GM12872 (cell line): ENCODE results near the gene SCD.

Experiments used
- TF ChIP-seq, protein P1 (sequence below): IDR thresholded peaks from 3 replicates; pipeline ENCODE4 v1.5.1; 2011; ENCODE audit warnings: low read depth, mild to moderate bottlenecking, low read length, moderate library complexity; ENCODE audit not compliant: insufficient read depth

Gene SCD

DNA sequence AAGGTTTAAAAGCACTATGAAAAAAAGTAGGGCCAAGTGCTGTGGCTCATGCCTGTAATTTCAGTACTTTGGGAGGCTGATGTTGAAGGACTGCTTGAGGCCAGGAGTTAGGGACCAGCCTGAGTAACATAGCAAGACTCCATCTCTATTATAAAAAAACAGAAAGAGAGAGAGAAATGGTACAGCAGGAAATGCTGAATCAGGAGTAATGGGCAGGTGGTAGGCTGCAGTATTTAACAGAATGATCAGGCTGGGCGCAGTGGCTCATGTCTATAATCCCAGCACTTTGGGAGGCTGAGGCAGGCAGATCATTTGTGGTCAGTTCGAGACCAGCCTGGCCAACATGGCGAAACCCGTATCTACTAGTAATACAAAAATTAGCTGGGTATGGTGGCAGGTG, 49.6 kb downstream of the SCD start:
- TF ChIP-seq, protein P1, sequence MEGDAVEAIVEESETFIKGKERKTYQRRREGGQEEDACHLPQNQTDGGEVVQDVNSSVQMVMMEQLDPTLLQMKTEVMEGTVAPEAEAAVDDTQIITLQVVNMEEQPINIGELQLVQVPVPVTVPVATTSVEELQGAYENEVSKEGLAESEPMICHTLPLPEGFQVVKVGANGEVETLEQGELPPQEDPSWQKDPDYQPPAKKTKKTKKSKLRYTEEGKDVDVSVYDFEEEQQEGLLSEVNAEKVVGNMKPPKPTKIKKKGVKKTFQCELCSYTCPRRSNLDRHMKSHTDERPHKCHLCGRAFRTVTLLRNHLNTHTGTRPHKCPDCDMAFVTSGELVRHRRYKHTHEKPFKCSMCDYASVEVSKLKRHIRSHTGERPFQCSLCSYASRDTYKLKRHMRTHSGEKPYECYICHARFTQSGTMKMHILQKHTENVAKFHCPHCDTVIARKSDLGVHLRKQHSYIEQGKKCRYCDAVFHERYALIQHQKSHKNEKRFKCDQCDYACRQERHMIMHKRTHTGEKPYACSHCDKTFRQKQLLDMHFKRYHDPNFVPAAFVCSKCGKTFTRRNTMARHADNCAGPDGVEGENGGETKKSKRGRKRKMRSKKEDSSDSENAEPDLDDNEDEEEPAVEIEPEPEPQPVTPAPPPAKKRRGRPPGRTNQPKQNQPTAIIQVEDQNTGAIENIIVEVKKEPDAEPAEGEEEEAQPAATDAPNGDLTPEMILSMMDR: no peak

DNA sequence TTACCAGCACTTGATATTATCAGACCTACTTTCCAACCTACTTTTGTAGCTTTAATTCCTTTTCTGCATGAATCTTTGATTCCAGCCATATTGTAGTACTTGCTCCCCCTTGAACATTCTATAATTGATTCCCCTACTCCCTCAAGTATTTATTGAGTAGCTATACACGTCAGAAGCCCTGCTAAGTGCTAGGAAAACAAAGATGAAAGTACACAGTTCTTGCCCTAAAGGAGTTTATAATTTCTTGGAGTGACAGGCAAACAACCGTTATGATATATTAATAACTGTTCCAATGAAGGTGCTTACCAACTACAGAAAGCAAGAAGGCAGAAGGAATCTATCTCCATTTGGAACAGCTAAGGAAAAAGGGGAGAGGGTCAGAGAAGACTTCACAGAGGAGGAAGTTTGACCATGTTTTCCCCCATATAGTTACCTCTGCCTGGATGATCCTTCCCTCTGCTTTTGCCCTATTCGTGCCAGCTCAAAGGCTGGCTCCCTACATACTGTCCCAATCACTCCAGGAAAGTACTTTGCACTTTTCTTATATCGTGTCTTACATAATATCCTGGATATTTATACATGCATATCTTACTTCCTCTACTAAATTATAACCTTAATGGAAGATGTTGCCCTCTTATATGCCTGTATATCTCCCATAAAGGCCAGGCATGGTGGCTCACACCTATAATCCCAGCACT, 54.7 kb downstream of the SCD start:
- TF ChIP-seq, protein P1: no peak

DNA sequence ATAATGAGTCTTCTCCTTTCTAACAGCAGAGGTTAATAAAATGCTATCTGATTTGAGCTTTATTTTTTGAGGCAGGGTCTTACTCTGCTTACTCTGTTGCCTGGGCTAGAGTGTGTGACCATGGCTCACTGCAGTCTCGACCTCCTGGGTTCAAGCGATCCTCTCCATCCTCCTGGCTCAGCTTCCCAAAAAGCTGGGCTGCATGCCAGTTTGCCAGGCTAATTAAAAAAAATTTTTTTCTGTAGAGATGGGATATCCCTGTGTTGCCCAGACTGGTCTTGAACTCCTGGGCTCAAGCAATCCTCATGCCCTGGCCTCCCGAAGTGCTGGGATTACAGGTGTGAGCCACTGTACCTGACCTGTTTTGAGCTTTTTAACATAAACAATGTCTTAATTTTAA, 56.7 kb downstream of the SCD start:
- TF ChIP-seq, protein P1: no peak

DNA sequence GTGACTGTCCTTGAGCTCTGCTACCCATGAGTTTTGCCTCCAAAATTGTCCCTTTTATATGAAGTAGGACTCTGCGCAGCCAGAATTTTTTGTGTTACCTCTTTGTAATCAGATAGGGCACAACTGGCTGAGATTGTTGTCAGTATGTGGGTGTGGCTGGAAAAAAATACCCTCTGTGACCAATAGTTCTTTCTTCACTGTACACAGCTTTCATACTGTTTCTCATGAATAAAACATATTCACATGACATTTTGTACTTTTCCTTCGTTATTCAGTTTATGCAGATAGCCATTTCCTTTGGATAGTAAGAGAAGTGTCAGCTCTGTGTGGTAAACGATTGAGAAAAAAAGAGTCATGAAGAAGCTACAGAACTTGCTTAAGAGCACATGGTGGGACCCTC, 66.1 kb downstream of the SCD start:
- TF ChIP-seq, protein P1: no peak
